ENCODE results near the gene CXCL13. TPM values are rescaled to one million over a fixed set of nuclear protein-coding genes. Genes with fewer than 3 reads are reported as not detected.
A peak's percentile ranks its signal among the peaks of the same experiment; 100 is the strongest.

Gene CXCL13
- total RNA-seq, 1 donor from 2014 or later = not detected

DNA sequence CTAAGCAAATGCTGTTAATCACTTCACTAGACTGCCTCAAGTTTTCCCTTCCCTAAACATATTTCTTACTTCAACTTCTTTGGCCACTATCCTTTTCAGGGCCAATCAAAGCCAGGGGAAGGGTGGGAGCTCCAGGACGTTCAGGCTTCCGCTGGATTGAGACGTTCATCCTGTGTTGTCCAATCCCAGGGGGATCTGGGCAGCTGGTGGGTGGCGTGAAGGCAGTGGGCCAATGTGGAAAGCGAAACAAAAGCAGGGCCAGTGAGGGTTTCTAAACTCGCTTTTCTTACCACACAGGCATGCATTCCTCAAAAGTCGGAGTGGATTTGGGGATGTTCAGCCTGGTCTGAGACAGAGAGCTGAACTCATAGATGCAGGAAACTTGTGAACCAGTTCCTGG is 7.6 kb downstream of the CXCL13 start:
- Mint-ChIP-seq H3K4me3 (ENCODE audit: low read depth) (no peak overlapping the region), H3K4me1 (ENCODE audit: low read depth) (no peaks in the 10 kb centered on the region), H3K36me3 (ENCODE audit: insufficient read depth) (no peaks in the 10 kb centered on the region), H3K27ac (no peak overlapping the region), H3K9me3 (ENCODE audit: low read depth) (peaks cover 6% of the 10 kb centered on the region), H3K27me3 (no peaks in the 10 kb centered on the region)
- TF ChIP-seq, protein P1, sequence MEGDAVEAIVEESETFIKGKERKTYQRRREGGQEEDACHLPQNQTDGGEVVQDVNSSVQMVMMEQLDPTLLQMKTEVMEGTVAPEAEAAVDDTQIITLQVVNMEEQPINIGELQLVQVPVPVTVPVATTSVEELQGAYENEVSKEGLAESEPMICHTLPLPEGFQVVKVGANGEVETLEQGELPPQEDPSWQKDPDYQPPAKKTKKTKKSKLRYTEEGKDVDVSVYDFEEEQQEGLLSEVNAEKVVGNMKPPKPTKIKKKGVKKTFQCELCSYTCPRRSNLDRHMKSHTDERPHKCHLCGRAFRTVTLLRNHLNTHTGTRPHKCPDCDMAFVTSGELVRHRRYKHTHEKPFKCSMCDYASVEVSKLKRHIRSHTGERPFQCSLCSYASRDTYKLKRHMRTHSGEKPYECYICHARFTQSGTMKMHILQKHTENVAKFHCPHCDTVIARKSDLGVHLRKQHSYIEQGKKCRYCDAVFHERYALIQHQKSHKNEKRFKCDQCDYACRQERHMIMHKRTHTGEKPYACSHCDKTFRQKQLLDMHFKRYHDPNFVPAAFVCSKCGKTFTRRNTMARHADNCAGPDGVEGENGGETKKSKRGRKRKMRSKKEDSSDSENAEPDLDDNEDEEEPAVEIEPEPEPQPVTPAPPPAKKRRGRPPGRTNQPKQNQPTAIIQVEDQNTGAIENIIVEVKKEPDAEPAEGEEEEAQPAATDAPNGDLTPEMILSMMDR (IDR thresholded peaks at IDR 0.05; ENCODE audit: unreplicated experiment) = no peak
- DNase-seq (ENCODE audit: low spot score, unreplicated experiment) = no peak

DNA sequence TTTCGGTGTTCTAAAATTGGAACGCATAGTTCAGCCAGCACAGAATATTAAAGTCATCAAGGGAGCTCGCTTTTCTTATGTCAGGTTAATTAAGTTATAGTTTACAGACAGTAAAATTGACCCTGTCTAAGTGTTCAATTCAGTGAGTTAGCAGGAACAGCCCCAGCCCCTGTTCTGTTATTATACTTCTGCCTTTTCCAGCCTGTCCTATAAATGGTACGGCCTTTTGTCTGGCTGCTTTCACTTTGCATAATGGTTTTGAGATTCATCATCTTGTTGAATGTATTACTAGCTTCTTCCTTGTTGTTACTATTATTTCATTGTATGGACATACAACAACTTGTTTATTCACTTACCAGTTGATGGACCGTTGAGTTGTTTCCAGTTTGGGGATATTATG is 9.5 kb downstream of the CXCL13 start:
- H3K9me3 Mint-ChIP-seq (ENCODE audit: low read depth) = peaks cover 6% of the 10 kb centered on the region

GRCh38 chr4:77617203-77617602 is 11.6 kb downstream of the CXCL13 start:
- H3K36me3 Mint-ChIP-seq (ENCODE audit: insufficient read depth) = no peaks in the 10 kb centered on the region
- peaks cover 11% of the 10 kb centered on the region for H3K4me1 Mint-ChIP-seq (ENCODE audit: low read depth)
- H3K9me3 Mint-ChIP-seq (ENCODE audit: low read depth) = peaks cover 6% of the 10 kb centered on the region
- H3K27me3 Mint-ChIP-seq = no peaks in the 10 kb centered on the region
- H3K4me3 Mint-ChIP-seq (ENCODE audit: low read depth) = no peak overlapping the region
- no peak overlapping the region for H3K27ac Mint-ChIP-seq
- TF ChIP-seq, protein P1 (IDR thresholded peaks at IDR 0.05; ENCODE audit: unreplicated experiment) = no peak
- DNase-seq (ENCODE audit: low spot score, unreplicated experiment) = no peak

More for the DNA sequence above, 9.5 kb downstream of the CXCL13 start:
- no peaks in the 10 kb centered on the region for H3K27me3 Mint-ChIP-seq
- no peak for DNase-seq (ENCODE audit: low spot score, unreplicated experiment)
- H3K4me1 Mint-ChIP-seq (ENCODE audit: low read depth) = peaks cover 11% of the 10 kb centered on the region
- H3K4me3 Mint-ChIP-seq (ENCODE audit: low read depth) = no peak overlapping the region
- H3K36me3 Mint-ChIP-seq (ENCODE audit: insufficient read depth) = no peaks in the 10 kb centered on the region
- H3K27ac Mint-ChIP-seq = no peak overlapping the region
- TF ChIP-seq, protein P1 (IDR thresholded peaks at IDR 0.05; ENCODE audit: unreplicated experiment) = no peak

- peaks cover 6% of the 10 kb centered on the region for H3K9me3 Mint-ChIP-seq (ENCODE audit: low read depth)
- H3K27ac Mint-ChIP-seq = no peak overlapping the region
- H3K36me3 Mint-ChIP-seq (ENCODE audit: insufficient read depth) = no peaks in the 10 kb centered on the region
- TF ChIP-seq, protein P1 (IDR thresholded peaks at IDR 0.05; ENCODE audit: unreplicated experiment) = peak; percentile 84
- DNase-seq (ENCODE audit: low spot score, unreplicated experiment) = peak; percentile 62
- no peak overlapping the region for H3K4me3 Mint-ChIP-seq (ENCODE audit: low read depth)
- H3K27me3 Mint-ChIP-seq = no peaks in the 10 kb centered on the region
- peaks cover 11% of the 10 kb centered on the region for H3K4me1 Mint-ChIP-seq (ENCODE audit: low read depth)
These were observed 13.0 kb downstream of the CXCL13 start for GRCh38 chr4:77618383-77619241.

- Mint-ChIP-seq H3K27me3 (no peaks in the 10 kb centered on the region), H3K4me3 (ENCODE audit: low read depth) (no peak overlapping the region), H3K36me3 (ENCODE audit: insufficient read depth) (no peaks in the 10 kb centered on the region), H3K9me3 (ENCODE audit: low read depth) (peaks cover 6% of the 10 kb centered on the region), H3K27ac (no peak overlapping the region), H3K4me1 (ENCODE audit: low read depth) (peaks cover 11% of the 10 kb centered on the region)
- TF ChIP-seq, protein P1 (IDR thresholded peaks at IDR 0.05; ENCODE audit: unreplicated experiment) = no peak
- DNase-seq (ENCODE audit: low spot score, unreplicated experiment) = no peak
These were observed 13.8 kb downstream of the CXCL13 start for GRCh38 chr4:77619408-77619807.
